NT2/D1 (cell line): ENCODE results near the gene CD84.

Experiments used
- YY1 ChIP-seq: IDR thresholded peaks from 2 replicates; pipeline ENCODE4 v1.6.1; 2011; ENCODE audit not compliant: insufficient read length, insufficient read depth
- ZNF274 ChIP-seq: IDR thresholded peaks from 2 replicates; pipeline ENCODE4 v1.6.1; 2011; ENCODE audit warnings: mild to moderate bottlenecking, low read depth, low read length

DNA sequence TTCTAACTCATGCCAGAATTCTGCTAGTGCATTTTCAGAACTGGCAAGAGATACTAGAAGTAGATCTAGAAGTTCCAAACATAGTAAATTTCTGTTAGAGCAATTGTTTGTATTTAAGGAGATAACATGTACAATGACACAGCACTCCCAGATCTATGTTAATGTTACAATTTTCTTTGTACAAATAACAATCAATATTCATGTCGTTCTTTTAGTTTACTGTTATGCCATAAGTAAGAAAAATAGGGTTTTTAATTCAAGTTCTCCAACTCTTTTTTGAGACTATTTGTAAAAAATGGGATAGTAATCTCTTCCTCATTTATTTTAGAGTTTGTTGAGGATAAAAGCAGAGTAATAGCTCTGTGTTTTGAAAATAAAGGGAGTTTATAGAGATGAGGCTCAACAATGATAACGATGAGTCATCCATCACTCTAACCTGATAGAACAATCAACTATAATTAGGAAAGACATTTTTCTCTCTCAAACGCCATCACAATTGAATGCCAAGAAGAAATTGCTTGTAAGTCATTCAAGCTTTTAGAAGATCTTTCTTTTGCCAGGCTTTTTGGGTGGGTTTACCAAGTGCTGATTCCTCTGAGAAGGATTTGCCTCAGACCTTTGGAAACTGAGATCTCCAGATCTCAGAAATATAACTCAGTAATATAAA, 638 bp downstream of the CD84 start:
- TF ChIP-seq YY1, result no peak
- TF ChIP-seq ZNF274, result no peak
